Lower lobe of right lung (tissue), 2 donors: Measurements from ENCODE around the gene MS4A10. TPM values are rescaled to one million over a fixed set of nuclear protein-coding genes. Genes with fewer than 3 reads are reported as not detected.

ENCODE experiments used
- ATAC-seq, 2 donors: fragments of 200-7000 bp; cut with Tn5 transposase; one replicate each; pipeline ENCODE4 v1.9.1; 2020 to 2022; ENCODE audit warnings: mild to moderate bottlenecking in 2 of 2, moderate library complexity in 2 of 2
- DNase-seq: peaks from one replicate; pipeline ENCODE4 v3.0.0-alpha.2; 2020
- H3K27ac ChIP-seq: fragments of 200-600 bp; one replicate; pipeline ENCODE4 v1.8.0; 2022
- H3K27me3 ChIP-seq: fragments of 200-600 bp; one replicate; pipeline ENCODE4 v1.8.0; 2022; ENCODE audit warnings: low read depth
- H3K36me3 ChIP-seq: fragments of 200-600 bp; one replicate; pipeline ENCODE4 v1.8.0; 2022; ENCODE audit warnings: mild to moderate bottlenecking
- H3K4me1 ChIP-seq: fragments of 200-600 bp; one replicate; pipeline ENCODE4 v1.8.0; 2022
- H3K4me3 ChIP-seq: fragments of 200-600 bp; one replicate; pipeline ENCODE4 v1.8.0; 2022; ENCODE audit warnings: mild to moderate bottlenecking
- H3K9me3 ChIP-seq: fragments of 200-600 bp; one replicate; pipeline ENCODE4 v1.8.0; 2022
- intact Hi-C: fragments of 100-400 bp; cut with DNase I; formaldehyde crosslinking; loops from one replicate; pipeline ENCODE4 v1.11.0; 2022
- total RNA-seq: library from RNA; stranded (reverse); fragmentation: NEBNext Ultra II Directional; extraction: Animal tissue kit (Norgen Biotek cat#: 25700); gene quantifications from one replicate; pipeline ENCODE4 v1.2.1, GENCODE V29; 2021
- TF ChIP-seq, protein P1 (sequence below): fragments of 200-600 bp; IDR thresholded peaks from one replicate; pipeline ENCODE4 v1.8.0; 2022; ENCODE audit warnings: antibody characterized with exemption, mild to moderate bottlenecking
- donor health status: DM: no; HTN: yes; CAD: no; lungs with severe emphysema.

Gene MS4A10
- total RNA-seq, 1 donor from 2014 or later: not detected

GRCh38 chr11:60797846-60798630, 12.9 kb downstream of the MS4A10 start:
- TF ChIP-seq, protein P1, sequence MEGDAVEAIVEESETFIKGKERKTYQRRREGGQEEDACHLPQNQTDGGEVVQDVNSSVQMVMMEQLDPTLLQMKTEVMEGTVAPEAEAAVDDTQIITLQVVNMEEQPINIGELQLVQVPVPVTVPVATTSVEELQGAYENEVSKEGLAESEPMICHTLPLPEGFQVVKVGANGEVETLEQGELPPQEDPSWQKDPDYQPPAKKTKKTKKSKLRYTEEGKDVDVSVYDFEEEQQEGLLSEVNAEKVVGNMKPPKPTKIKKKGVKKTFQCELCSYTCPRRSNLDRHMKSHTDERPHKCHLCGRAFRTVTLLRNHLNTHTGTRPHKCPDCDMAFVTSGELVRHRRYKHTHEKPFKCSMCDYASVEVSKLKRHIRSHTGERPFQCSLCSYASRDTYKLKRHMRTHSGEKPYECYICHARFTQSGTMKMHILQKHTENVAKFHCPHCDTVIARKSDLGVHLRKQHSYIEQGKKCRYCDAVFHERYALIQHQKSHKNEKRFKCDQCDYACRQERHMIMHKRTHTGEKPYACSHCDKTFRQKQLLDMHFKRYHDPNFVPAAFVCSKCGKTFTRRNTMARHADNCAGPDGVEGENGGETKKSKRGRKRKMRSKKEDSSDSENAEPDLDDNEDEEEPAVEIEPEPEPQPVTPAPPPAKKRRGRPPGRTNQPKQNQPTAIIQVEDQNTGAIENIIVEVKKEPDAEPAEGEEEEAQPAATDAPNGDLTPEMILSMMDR: no peak
- Histone ChIP-seq H3K4me1 (no peaks in the 10 kb centered on the region), H3K27ac (no peak overlapping the region), H3K9me3 (no peaks in the 10 kb centered on the region), H3K27me3 (peaks cover 4% of the 10 kb centered on the region), H3K36me3 (no peaks in the 10 kb centered on the region), H3K4me3 (no peak overlapping the region)
- intact Hi-C loops: no loop called here
- DNase-seq (no peak), ATAC-seq (no peak)

- H3K4me3 ChIP-seq: no peak overlapping the region
- TF ChIP-seq, protein P1: no peak
- DNase-seq (no peak), ATAC-seq (no peak)
- H3K36me3 ChIP-seq: no peaks in the 10 kb centered on the region
- H3K9me3 ChIP-seq: no peaks in the 10 kb centered on the region
- no peaks in the 10 kb centered on the region for H3K4me1 ChIP-seq
- H3K27me3 ChIP-seq: peaks cover 4% of the 10 kb centered on the region
- no peak overlapping the region for H3K27ac ChIP-seq
- intact Hi-C loops: no loop called here
Measured at GRCh38 chr11:60798631-60799030, 13.5 kb downstream of the MS4A10 start.

GRCh38 chr11:60801194-60801593, 16.1 kb downstream of the MS4A10 start:
- H3K27me3 ChIP-seq: peaks cover 4% of the 10 kb centered on the region
- H3K9me3 ChIP-seq: no peaks in the 10 kb centered on the region
- no peak overlapping the region for H3K4me3 ChIP-seq
- H3K27ac ChIP-seq: no peak overlapping the region
- H3K4me1 ChIP-seq: no peaks in the 10 kb centered on the region
- intact Hi-C loops: no loop called here
- no peak for ATAC-seq
- TF ChIP-seq, protein P1: no peak
- H3K36me3 ChIP-seq: no peaks in the 10 kb centered on the region
- DNase-seq: no peak

DNA sequence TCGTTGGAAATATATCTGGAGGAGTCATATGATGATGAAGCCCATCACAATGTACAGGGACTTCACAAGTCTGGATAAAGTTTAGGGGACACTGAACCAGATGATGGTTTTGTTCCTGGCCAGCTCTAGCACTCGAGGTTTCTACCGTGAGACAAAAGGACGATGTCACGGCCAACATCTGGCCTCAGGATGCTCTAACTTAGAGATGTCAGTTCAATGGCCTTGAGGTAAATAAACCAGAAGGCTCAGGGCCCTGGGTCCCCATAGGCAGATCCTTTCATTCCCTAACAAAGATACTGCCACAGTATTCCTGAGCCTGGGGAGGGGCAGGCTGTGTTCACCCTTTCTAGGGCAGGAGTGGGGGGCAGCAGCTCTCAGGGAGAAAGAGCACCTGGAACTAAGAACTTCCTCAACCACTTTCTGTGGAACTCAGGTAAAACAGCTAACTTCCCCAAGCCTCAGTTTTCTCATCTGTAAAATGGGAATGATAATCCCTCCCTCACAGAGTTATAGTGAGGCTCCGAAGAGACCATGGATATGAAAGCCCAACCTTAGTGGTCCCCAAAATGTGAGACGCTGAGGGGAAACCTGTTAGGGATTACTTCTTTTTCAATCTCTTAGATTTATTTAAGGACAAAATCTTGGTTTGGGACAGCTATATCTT, 18.3 kb downstream of the MS4A10 start:
- H3K9me3 ChIP-seq: no peaks in the 10 kb centered on the region
- H3K27me3 ChIP-seq: peaks cover 4% of the 10 kb centered on the region
- no peaks in the 10 kb centered on the region for H3K36me3 ChIP-seq
- ATAC-seq (no peak), DNase-seq (no peak)
- H3K4me1 ChIP-seq: no peaks in the 10 kb centered on the region
- no peak overlapping the region for H3K4me3 ChIP-seq
- intact Hi-C loops: no loop called here
- TF ChIP-seq, protein P1: no peak
- no peak overlapping the region for H3K27ac ChIP-seq

- Histone ChIP-seq H3K4me3 (no peak overlapping the region), H3K27me3 (no peaks in the 10 kb centered on the region), H3K36me3 (no peaks in the 10 kb centered on the region), H3K27ac (no peak overlapping the region), H3K4me1 (peaks cover 10% of the 10 kb centered on the region), H3K9me3 (no peaks in the 10 kb centered on the region)
- no peak for DNase-seq
- TF ChIP-seq, protein P1: no peak
- intact Hi-C loops: no loop called here
- peak in 1 of 2 donors; percentile 9 for ATAC-seq
Measured at GRCh38 chr11:60809249-60809648, 24.1 kb downstream of the MS4A10 start.
